ENCODE results near the gene GPR137. TPM values are rescaled to one million over a fixed set of nuclear protein-coding genes. Genes with fewer than 3 reads are reported as not detected.

The GPR137 gene
- polyA plus RNA-seq, 2 of the 4 experiments (the other 2 are of a cell fraction): 11.0 to 37.4 TPM

GRCh38 chr11:64289002-64289564 lies 3.4 kb downstream of the GPR137 start:
- 91% methylated on average over 9 of the region's 13 CpGs for WGBS (ENCODE audit: missing lambda C conversion rate)

GRCh38 chr11:64290352-64291261 lies 5.0 kb downstream of the GPR137 start:
- POLR2A ChIA-PET: no interaction called here
- no peak for FAIRE-seq
- no peak overlapping the region for H3K4me2 ChIP-seq
- H3K9me3 ChIP-seq: no peaks in the 10 kb centered on the region
- DNase-seq (ENCODE audit: low read depth in 1 of 2, low spot score in 1 of 2): no peak
- WGBS (ENCODE audit: missing lambda C conversion rate): 74% methylated on average over 9 of the region's 10 CpGs
- H3K4me3 ChIP-seq: no peak overlapping the region
- H3K4me1 ChIP-seq: peaks cover 9% of the 10 kb centered on the region; the same call in 1 of the 3 replicates
- ATAC-seq: no peak
- CTCF ChIA-PET: interaction anchor here (0.7 to 20.5 kb wide), 8 partner anchors 11 to 65 kb away, joined by 3 to 448 read pairs (median 6); partner anchors contain the start of genes CATSPERZ, ESRRA and PLCB3
- TF ChIP-seq NPAS2 (CRISPR knock-in tag; IDR thresholded peaks at IDR 0.05; ENCODE audit: borderline replicate concordance) (no peak), CBX8 (IDR thresholded peaks at IDR 0.05) (no peak), ATOH8 (CRISPR knock-in tag; IDR thresholded peaks at IDR 0.05; ENCODE audit: low read depth) (no peak), RFX5 (IDR thresholded peaks at IDR 0.05) (no peak), ESRRA (IDR thresholded peaks at IDR 0.05; ENCODE audit: borderline replicate concordance, low read length) (no peak), REST (IDR thresholded peaks at IDR 0.05) (no peak), HOXB5 (CRISPR knock-in tag; IDR thresholded peaks at IDR 0.05) (no peak), POLR2AphosphoS2 (conservative IDR thresholded peaks at IDR 0.05; ENCODE audit: low read length) (no peak), CHD2 (IDR thresholded peaks at IDR 0.05; ENCODE audit: low read length, partially characterized antibody) (no peak), HDAC2 (IDR thresholded peaks at IDR 0.05) (no peak), HMGXB4 (CRISPR knock-in tag; IDR thresholded peaks at IDR 0.05; ENCODE audit: borderline replicate concordance) (no peak), NFE2L2 (conservative IDR thresholded peaks at IDR 0.05; ENCODE audit: low read length) (no peak), SMC3 (IDR thresholded peaks at IDR 0.05) (no peak), SREBF2 (IDR thresholded peaks at IDR 0.05) (no peak), MAX (IDR thresholded peaks at IDR 0.05) (no peak), HEYL (CRISPR knock-in tag; IDR thresholded peaks at IDR 0.05) (no peak)
- H3K27ac ChIP-seq: no peak overlapping the region

More at GRCh38 chr11:64289002-64289564, 3.4 kb downstream of the GPR137 start:
- no peaks in the 10 kb centered on the region for H3K9me3 ChIP-seq
- no peak overlapping the region for H3K4me2 ChIP-seq
- TF ChIP-seq PBX3 (IDR thresholded peaks at IDR 0.05) (no peak), MAX (IDR thresholded peaks at IDR 0.05) (no peak)
- ATAC-seq (no peak), FAIRE-seq (no peak), DNase-seq (ENCODE audit: low read depth in 1 of 2, low spot score in 1 of 2) (no peak)
- ChIA-PET POLR2A (no interaction called here), CTCF (interaction anchor here (0.5 to 20.5 kb wide), 9 partner anchors 9 to 438 kb away, joined by 3 to 448 read pairs (median 5); partner anchors contain the start of genes CATSPERZ, ESRRA and PLCB3)
- peaks cover 9% of the 10 kb centered on the region; the same call in 1 of the 3 replicates for H3K4me1 ChIP-seq
- H3K4me3 ChIP-seq: no peak overlapping the region
- no peak overlapping the region for H3K27ac ChIP-seq

All from A549 (cell line).